Tibial nerve (tissue), 4 donors: ENCODE data around the gene SNX25.

Source experiments
- EP300 ChIP-seq, 2 donors: sonication (generic); formaldehyde crosslinking; IDR thresholded peaks; one replicate each; pipeline ENCODE4 v1.6.1; 2017; ENCODE audit warnings: antibody characterized with exemption in 2 of 2, mild to moderate bottlenecking in 1 of 2
- POLR2A ChIP-seq, 2 donors: fragments of 450-650 bp; IDR thresholded peaks; one replicate each; pipeline ENCODE4 v1.6.1; 2017; ENCODE audit warnings: antibody characterized with exemption in 2 of 2, mild to moderate bottlenecking in 2 of 2, moderate library complexity in 2 of 2
- TF ChIP-seq, protein P1 (sequence below), 5 experiments: fragments of 200-600 bp in 3 of 5; fragments of 450-650 bp in 2 of 5; sonication (generic) in 3 of 5; IDR thresholded peaks; one replicate each; pipeline ENCODE4 v1.5.1; 2016 to 2019; ENCODE audit warnings: antibody characterized with exemption in 5 of 5, mild to moderate bottlenecking in 3 of 5, moderate library complexity in 2 of 5

GRCh38 chr4:185204238-185204910, 5.0 kb upstream of the SNX25 start:
- TF ChIP-seq, protein P1, sequence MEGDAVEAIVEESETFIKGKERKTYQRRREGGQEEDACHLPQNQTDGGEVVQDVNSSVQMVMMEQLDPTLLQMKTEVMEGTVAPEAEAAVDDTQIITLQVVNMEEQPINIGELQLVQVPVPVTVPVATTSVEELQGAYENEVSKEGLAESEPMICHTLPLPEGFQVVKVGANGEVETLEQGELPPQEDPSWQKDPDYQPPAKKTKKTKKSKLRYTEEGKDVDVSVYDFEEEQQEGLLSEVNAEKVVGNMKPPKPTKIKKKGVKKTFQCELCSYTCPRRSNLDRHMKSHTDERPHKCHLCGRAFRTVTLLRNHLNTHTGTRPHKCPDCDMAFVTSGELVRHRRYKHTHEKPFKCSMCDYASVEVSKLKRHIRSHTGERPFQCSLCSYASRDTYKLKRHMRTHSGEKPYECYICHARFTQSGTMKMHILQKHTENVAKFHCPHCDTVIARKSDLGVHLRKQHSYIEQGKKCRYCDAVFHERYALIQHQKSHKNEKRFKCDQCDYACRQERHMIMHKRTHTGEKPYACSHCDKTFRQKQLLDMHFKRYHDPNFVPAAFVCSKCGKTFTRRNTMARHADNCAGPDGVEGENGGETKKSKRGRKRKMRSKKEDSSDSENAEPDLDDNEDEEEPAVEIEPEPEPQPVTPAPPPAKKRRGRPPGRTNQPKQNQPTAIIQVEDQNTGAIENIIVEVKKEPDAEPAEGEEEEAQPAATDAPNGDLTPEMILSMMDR (IDR thresholded peaks at IDR 0.05) = no peak
- TF ChIP-seq POLR2A (IDR thresholded peaks at IDR 0.05) (no peak), EP300 (IDR thresholded peaks at IDR 0.05) (no peak)
